ENCODE results near the gene SND1.

GRCh38 chr7:128026551-128026950 lies 374.6 kb downstream of the SND1 start:
- TF ChIP-seq POLR2A (IDR thresholded peaks at IDR 0.05; ENCODE audit: low read length) = no peak
- no peak for TF ChIP-seq GATA1 (IDR thresholded peaks at IDR 0.05; ENCODE audit: low read depth, low read length)

Measured in erythroblast (primary cell).